NCI-H774 (cell line): ENCODE data around the gene GALNT12.

Experiments
- DNase-seq: peaks from one replicate; lab custom pipeline; 2025; lab: John Stamatoyannopoulos, UW

Gene GALNT12

DNA sequence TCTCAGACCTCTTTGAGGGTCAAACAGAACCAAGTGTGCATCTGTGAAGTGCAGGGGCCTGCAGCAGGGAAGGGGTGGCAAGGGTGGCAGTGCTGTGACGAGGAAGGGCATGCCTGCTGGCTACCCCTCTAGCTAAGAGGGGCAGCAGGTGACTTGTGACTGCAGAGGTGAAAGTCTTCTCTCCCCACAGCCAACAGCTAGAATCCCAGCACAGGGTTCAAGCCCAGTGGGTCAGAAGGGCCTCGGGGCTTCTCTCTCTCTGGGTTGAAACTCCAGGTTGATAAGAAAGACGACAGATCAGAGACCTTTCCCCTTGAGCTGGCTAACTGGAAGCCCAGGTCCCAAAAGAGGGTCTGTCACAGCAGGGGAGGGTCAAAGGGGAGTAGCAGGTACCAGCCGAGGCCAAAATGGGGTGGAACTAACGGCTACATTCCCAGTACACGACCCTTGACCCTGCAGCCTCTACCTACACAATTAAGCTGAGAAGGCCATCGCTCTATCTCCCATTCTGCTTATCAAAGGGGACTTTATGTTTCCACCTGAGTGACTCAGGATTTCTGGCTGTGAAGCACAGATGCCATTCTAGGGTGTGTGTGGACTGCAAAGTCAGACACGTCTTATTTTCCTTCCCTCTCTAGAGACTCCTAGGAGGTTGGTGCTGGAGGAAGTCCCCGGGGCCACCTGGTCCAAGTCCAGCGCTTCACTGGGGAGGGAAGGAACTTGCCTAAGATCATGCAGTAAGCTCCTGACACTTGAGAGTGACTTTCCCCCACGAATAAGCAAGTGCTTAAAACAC lies 25.7 kb upstream of the GALNT12 start:
- DNase-seq, result no peak

DNA sequence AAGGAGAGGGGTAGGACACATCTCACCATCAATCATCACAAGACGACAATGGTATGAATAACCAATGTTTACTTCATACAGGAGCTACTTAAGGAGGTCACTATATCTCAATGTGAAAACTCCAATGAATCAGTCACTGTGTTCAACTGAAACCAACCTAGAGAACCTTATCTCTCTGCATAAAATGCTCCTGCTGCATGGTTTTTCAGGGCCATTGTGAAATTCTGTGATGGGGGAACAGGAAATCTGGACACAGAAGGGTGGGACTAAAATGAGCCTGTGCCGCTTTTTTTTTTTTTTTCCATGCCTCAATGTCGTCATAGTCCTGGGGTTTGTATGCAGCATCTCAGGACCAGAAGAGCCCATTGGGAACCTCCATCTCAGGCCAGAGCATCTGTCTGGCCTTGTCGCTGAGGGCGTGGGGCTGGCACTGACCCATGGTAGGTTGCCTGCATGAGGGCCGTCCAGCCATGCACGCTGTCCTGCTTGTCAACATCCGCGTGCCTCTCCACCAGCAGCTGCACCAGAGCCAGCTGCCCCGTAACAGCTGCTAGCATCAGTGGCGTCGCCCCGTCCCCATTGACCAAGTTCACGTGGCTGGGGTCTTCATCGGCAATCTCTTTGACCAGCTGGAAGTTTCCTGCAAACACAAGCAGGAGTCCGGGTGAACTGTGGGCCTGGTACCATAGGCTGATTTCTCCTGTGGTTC lies 23.8 kb upstream of the GALNT12 start:
- DNase-seq, result no peak

DNA sequence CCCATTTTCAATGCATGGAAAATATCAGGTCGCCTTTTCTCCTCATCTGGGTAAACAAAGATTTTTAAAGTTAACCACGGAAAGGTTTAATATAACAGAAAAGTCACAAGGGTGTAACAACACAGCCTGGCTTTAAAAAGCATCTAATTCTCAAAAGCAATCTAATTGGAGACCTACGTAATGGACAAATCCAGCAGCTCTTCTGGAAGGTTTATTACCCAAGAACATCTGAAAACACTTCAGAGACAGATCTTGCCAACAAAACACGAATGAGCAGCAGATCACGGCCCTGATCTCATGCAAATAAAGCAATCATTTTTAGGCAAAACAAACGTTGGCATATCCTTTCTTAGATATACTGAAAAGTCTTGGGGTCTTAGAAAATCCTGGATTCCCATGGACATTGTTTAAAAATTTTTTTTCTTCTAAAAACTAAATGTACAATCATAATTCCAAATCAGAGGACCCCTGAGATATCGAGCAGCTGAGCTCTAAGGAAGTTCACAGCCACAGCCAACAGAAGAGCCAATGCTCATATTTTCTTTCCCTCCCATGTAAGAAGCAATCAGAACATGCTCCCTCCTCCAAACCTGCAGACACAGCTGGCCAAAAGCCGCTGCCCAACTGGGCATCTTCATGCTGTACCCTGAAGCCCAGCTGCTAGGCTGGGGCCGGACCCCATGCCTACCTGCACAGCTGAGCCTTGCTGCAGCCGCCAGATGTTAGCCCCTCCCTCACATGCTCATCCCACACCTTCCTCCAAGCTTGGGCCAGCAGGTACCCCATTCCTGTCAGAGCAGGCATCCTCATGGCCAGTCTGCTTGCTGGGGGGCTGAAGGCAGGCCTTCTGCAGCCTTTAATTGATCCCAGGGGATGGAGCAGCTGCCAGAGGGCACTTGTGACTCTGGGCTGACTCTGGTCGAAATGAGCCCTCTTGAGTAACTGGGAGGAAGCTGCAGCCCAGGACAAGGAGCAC lies 22.4 kb upstream of the GALNT12 start:
- no peak for DNase-seq

DNA sequence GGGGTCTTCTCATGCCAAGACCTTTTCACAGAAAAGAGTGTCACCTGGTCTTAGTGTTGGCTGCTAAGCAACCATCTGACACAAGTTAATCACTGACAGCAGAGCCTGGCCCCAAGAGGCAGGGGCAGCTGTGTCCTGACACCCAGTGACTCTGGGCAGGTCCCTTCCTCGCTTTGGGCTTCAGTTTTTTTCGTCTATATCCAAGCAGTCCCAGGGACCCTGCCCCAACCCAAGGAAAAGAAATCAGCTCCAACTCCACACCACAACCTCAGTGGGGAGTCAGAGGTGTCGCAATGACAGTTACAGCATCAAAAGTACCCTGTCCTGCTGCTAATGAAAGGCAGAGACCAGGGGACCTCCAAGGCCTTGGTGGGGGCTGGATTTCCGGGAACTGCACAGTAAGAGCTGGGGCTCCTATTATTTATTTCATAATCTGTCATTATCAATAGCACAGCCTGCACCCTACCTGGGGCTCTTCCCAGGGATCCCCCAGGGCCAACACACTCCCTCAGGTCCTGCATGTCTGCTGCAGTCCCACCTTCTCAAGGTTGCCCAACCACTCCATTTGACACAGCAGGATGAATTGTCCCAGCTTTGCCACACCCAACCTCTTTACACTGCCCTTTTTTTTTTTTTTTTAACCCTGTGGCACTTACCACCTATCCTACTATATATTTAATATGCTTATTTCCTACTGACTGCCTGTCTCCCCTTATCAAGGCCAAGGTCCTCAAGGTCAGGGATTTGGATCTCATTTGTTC lies 20.5 kb upstream of the GALNT12 start:
- DNase-seq, result no peak

DNA sequence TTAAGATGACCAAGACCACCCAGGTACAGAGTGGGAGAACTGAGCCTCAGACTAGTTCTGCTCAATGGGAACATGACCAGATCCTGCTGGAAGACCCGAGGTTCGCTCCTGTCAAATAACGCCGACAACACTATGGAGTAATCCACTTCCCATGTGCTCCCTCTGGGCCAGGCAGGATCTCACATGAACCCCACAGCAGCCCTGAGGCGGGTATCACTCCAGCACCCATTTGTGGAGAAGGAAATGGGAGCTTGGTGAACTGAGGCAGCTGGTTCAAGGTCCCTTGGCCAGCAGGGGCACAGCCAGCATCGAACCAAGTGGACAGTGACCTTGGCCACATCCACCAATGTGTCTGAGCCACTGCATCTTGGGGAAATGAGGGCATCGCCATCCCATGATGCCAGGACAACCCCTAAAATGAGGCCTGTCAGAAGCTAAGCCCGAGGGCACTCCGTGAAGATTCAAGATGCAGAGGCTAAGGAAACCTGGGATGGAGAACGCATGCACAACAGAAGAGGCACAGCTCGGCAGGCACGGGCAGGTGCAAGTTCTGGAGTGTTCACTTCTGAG lies 19.6 kb upstream of the GALNT12 start:
- no peak for DNase-seq

DNA sequence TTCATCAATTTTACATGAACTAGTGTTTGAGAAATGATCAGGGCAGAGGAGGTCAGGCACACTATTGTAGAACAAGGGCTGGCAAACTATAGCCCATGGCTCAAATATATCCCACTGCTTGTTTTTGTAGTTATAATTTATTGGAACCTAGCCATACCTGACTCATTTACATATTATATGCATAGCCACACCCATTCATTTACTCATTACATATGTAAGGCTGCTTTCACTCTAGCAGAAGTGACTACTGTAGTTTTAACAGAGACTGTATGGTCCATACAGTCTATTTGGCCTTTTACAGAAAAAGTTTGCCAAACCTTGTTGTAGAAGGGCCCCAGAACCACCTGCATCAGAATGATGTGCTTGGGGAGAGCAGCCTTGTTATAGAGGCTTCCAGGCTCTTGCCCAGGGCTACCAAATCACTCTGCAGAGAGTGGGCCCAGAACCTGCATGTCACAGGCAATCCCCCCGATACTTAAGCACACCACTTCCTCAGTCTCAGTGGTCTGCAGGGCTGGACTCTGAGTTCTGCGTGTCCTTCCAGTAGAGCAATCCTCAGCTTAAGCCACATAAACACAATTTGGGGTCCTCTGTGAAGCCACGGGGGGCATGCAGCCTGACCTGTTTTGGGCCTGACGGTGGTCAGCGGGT lies 17.9 kb upstream of the GALNT12 start:
- no peak for DNase-seq

DNA sequence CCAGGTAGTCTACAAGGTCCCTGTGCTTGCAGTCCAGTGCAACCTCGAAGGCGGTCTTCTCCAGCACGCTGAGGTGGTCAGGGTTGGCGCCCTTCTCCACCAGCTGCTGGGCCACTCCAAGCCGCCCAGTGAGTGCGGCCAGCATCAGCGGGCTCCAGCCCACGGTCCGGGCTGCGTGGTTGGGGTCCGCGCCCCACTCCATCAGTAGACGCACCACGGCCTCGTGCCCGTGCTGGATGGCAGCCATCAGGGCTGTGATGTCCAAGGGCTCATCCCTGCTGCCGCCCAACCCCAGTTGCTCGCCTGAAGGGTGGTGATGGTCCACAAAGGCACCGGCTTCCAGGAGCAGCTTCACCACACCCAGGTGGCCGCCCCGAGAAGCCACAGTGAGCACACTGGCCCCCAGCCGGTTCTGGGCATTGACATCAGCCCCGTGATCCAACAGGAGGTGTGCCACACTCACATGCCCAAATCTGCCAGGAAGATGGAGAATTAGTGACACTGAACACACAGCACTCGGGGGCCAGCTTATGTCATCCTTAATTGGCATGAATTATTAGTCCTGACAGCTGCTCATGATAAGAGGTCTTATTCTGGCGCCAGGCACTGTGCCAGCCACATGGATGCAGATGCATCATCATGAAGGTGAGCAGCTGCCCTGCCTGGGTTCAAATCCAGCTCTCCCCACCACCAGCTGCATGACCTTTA lies 17.2 kb upstream of the GALNT12 start:
- no peak for DNase-seq

DNA sequence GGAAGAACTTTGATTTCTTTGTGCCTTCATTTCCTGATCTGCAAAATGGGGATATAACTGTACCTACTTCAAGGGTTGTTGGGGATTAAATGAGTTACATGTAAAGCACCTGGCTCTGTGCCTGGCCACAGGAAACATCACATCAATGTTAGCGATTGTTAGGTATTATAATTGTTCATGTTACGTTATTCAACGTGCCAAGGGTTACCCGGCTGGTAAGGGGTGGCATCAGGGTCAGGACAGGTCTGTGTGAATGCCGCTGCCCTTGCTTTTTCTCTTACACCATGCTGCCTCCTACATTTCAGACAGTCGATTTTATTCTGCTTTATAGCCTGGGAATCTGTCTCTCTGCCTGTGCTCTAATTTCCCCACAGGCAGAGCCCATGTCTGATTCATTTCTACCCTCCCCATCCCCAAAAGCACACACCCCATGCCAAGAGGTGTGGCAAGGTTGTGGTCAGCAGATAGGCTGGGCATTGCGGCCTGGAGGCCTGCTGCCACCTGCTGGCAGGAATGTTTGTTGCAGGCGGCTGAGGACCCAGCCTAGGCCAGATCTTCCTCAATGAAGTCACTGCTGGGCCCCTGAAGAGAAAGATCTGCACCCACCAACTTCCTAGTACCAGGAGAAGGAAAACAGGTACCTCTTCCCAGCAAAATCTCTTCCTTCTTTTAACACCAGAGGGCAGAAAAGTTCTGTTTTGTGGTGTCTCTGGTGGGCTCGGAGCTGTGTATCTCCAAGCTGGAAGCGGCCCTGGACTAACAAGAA lies 16.4 kb upstream of the GALNT12 start:
- DNase-seq, result peak; percentile 33

DNA sequence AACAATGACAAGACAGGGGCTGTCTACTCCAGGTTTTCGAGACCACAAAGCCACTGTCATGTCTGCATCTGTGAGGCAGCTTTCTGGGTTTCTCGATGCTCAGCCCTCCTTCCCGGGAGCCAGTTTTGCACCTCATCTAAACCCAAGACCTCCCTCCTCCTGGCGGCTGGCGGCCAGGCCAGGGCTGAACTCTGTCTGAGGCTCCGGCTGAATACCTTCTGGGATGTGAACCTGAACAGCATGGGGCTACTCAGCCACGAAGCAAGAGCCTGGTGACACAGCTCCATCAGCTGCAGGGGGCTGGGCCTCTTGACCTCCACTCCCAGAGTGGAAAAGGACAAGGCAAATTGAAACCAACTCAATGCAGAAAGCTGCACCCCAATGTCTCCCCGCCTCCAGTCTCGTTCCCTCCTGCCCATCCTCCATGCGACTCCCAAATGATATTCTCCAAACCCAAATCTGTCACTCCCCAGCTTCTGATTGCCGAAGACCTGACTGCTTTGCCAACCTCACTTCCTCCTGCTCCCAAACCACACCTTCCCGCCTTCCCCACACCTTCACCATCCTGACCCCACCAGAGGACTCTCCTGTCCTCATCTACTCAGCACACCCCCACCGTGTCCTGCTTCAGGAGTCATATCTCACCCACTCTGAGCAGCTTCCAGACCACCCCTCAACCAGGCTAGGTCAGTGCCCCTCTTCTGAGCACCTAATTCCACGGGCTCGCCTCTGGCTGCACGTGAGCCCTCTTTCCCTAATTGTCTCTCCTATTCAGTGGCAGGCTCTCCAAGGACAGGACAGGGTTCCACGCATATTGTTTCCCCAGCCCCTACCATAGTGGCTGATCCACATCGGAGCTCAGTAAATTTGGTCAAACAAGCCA lies 15.6 kb upstream of the GALNT12 start:
- no peak for DNase-seq

DNA sequence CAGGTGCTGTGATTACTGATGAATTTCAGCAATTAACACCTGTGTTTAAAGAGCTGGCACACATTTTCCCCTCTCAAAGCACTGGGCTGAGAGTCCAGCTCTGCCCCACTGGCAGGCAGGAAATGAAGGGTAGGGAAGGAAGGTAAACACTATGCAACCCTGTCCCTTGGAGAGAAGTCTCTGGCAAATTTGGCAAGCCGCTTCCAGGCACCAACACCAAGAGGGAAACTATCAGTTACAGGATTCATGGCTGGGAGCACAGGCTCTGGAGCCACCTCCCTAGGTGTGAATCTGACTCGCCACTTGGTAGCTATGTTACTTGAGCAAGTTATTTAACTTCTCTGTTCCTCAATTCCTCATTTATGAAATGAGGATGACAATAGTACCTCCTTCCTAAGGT lies 14.4 kb upstream of the GALNT12 start:
- DNase-seq, result no peak

DNA sequence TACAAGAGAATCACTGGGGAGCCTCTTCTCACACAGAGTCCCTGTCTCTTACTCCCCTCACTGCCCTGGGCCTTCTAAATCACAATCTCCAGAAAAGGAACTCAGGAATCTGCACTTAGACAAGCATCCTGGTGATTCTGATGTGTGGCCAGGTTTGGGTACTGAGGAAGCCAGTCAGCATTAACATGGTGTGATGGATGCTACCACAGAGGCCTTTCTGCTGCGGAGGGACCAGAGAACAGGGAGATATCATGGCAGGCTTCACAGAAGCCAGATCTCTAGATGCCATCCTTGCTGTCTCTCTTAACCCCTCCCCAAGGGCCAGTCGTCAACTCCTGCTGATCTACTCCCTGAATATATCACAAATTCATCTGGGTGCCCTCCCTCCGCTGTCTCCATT lies 12.7 kb upstream of the GALNT12 start:
- DNase-seq, result no peak

DNA sequence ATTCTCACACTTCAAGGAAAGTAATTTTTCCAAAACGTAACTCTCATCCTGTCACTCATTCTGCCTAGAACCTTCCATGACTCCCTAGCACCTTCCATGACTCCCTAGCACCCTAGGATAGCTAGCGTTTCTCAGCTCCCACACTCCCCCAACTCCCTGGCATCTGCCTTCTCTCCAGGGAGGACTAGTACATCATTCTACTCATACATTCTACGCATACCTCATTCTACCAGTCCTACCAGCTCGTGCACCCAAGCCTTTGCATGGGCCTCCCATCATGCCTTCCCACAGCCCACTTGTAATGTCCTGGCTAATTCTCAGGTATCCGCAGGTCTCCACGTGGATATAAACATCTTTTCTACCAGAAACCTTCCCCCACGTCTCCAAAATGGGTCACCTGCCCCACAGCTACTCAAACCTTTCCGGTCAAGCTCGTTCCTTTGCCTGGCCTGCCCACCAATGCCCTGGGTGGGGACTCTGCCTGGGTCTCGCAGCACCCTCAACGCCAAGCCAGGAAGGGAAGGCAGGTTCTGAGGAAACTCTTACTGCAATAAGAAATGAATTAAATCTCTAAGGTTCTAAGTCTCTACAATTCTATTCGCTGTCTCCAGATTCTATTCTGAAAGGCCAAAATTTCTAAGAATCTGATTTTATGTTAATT lies 12.0 kb upstream of the GALNT12 start:
- no peak for DNase-seq

DNA sequence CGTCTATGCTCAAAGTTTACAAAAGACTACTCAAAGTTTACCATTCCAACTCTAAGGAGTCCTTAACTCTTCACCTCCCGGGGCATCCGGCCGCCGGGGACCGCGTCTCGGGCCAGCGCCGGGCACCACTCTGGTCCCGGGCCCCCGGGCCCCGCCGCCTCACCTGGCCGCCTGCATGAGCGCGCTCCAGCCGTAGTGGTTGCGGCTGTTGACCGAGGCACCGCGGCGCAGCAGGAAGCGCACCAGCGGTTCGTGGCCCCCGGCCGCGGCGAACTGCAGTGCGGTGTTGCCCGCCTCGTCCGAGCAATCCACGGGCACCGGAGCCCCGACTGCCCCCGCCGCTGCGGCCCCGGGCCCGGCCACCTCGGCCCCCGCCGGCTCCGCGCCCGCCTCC lies 11.5 kb upstream of the GALNT12 start:
- peak; percentile 5 for DNase-seq

DNA sequence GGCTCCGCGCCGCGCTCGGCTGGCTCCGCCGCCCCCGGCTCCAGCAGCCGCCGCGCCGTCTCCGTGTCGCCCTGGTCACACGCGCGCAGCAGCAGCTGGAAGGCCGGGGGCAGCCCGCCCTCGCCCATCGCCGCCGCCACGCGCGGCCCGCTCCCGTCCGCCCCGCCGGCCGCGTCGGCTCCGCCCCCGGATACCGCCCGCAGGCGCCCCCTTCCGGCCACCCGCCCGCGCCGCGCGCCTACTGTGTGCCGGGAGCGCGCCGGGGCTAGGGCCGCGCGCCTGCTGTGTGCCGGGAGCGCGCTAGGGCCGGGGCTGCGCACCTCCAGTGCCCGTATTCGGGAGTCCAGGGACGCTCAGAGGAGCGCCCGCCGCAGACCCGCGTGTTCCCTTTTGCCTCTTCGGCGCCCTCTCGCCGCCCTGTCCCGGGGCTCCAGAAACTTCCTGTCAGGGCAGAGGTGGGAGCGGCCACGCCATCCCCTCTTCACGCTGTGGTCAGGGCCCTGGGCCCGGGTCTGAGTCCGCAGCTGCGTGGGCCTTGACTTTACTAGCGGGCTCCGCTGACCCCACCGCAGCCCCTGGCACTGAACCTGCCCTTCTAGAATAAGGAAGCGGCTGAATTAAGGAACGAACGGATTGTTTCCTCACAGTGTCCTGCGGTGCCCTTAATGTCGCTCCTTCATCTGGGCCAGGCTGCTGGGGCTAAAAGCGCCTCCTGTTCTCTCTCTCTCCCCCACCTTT lies 10.9 kb upstream of the GALNT12 start, which contains the start of gene ANKS6:
Gene ANKS6, minus strand, starts transcription at position 192 of the 738 bp plus-strand sequence. Its CDS starts 64 bp downstream, at position 128.
- DNase-seq, result peak; percentile 78

DNA sequence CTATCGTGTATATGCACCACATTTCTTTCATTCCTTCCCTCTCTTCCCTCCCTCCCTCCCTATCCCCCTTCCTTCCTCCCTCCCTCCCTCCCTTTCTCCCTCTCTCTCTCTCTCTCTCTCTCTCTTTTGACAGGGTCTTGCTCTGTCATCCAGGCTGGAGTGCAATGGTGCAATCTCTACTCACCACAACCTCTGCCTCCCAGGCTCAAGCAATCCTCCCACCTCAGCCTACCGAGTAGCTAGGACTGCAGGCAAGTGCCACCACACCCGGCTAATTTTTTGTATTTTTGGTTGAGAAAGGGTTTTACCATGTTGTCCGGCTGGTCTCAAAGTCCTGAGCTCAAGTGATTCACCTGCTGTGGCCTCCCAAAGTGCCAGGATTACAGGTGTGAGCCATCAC lies 10.0 kb upstream of the GALNT12 start:
- no peak for DNase-seq

DNA sequence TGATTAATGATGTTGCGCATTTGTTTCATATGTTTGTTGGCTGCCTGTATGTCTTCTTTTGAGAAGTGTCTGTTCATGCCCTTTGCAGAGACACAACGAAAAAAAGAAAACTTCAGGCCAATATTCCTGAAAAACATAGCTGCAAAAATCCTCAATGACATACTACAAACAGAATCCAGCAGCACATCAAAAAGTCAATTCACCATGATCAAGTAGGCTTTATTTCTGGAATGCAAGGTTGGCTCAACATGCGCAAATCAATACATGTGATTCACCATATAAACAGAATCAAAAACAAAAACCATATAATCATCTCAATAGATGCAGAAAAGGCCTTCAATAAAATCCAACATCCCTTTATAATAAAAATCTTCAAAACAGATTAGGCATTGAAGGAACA lies 9.2 kb upstream of the GALNT12 start:
- no peak for DNase-seq

DNA sequence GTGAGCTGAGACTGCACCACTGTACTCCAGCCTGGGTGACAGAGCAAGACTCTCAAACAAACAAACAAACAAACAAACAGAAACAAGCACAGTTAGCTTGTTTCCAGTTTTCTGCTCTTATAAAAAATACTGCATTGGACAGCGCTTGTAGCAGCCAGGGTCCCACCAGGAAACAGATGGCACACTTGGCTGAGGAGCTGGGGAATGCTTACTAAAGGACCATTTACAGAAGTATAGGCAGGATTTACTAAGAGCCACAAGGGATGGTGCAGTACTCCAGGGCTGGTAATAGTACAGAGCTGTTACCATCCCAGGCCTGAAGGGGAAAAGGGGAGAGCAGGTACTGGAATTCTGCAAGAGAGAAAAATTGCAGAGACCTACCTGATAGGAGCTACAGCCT lies 5.9 kb upstream of the GALNT12 start:
- no peak for DNase-seq
